ENCODE results near the gene UQCR11. TPM values are rescaled to one million over a fixed set of nuclear protein-coding genes. Genes with fewer than 3 reads are reported as not detected.

Gene UQCR11
- total RNA-seq: 100 to 1,000 TPM; 337 to 359 TPM
- long read RNA-seq, transcript UQCR11-203 (3 exons, 1,324 nt): major isoform, 174 of 184 reads
- long read RNA-seq, partial matches to known transcripts: 1 of 184 reads
- long read RNA-seq, other reads (novel, unspliced or antisense): 6 of 184 reads

- ATAC-seq (peak; percentile 87), DNase-seq (peak; percentile 95 to 96)
- intact Hi-C loops (cut with DNase I, micrococcal nuclease): loop anchor here in 1 of 2 donors (5.0 kb wide), 1 partner anchor 47 kb away; the partner anchor contains the start of gene TCF3
These were observed at the start of gene UQCR11 for GRCh38 chr19:1605236-1606137. UQCR11 (minus strand) TSS chr19:1605462; CDS start chr19:1605409, 53 bp downstream.

GRCh38 chr19:1654178-1654792 lies 49.0 kb upstream of the UQCR11 start:
- ATAC-seq: no peak
- intact Hi-C loops (cut with DNase I, micrococcal nuclease): loop anchor here in 1 of 2 donors (5.0 kb wide), 1 partner anchor 47 kb away; the partner anchor contains the start of gene UQCR11
- no peak for DNase-seq

- ATAC-seq (peak; percentile 12), DNase-seq (no peak)
- intact Hi-C loops (cut with DNase I, micrococcal nuclease): loop anchor here in 1 of 2 donors (5.0 kb wide), 1 partner anchor 46 kb away; the partner anchor contains the start of gene UQCR11
These were observed 48.0 kb upstream of the UQCR11 start for GRCh38 chr19:1653300-1653628.

GRCh38 chr19:1652471-1653299 lies 47.4 kb upstream of the UQCR11 start, which contains the start of gene TCF3:
TCF3 (minus strand) TSS chr19:1652615; CDS start chr19:1650248, 2,367 bp downstream.
- intact Hi-C loops (cut with DNase I, micrococcal nuclease): loop anchor here in 1 of 2 donors (5.0 kb wide), 1 partner anchor 45 kb away; the partner anchor contains the start of gene UQCR11

GRCh38 chr19:1651568-1652291 lies 46.5 kb upstream of the UQCR11 start:
- peak; percentile 31 to 70 for DNase-seq
- intact Hi-C loops (cut with DNase I, micrococcal nuclease): loop anchor here in 1 of 2 donors (5.0 kb wide), 1 partner anchor 44 kb away; the partner anchor contains the start of gene UQCR11
- ATAC-seq: peak; percentile 40

More at GRCh38 chr19:1652471-1653299, 47.4 kb upstream of the UQCR11 start, which contains the start of gene TCF3:
- ATAC-seq (peak; percentile 94), DNase-seq (peak; percentile 97 to 99)

- intact Hi-C loops (cut with DNase I, micrococcal nuclease): loop anchor here in 1 of 2 donors (5.0 kb wide), 1 partner anchor 44 kb away; the partner anchor contains the start of gene UQCR11
- ATAC-seq (no peak), DNase-seq (peak in 1 of 2 donors; percentile 61)
These were observed 45.6 kb upstream of the UQCR11 start for GRCh38 chr19:1650650-1651567.

GRCh38 chr19:1649706-1650649 lies 44.7 kb upstream of the UQCR11 start:
- no peak for ATAC-seq
- intact Hi-C loops (cut with DNase I, micrococcal nuclease): loop anchor here in 1 of 2 donors (5.0 kb wide), 1 partner anchor 43 kb away; the partner anchor contains the start of gene UQCR11

GRCh38 chr19:1648920-1649541 lies 43.8 kb upstream of the UQCR11 start:
- intact Hi-C loops (cut with DNase I, micrococcal nuclease): no loop called here
- no peak for ATAC-seq
- no peak for DNase-seq

More at GRCh38 chr19:1649706-1650649, 44.7 kb upstream of the UQCR11 start:
- DNase-seq: no peak

GRCh38 chr19:1648459-1648849 lies 43.2 kb upstream of the UQCR11 start:
- intact Hi-C loops (cut with DNase I, micrococcal nuclease): no loop called here
- ATAC-seq: no peak
- no peak for DNase-seq

- DNase-seq (no peak), ATAC-seq (no peak)
- intact Hi-C loops (cut with DNase I, micrococcal nuclease): no loop called here
These were observed 42.5 kb upstream of the UQCR11 start for GRCh38 chr19:1647501-1648458.

GRCh38 chr19:1646659-1647453 lies 41.6 kb upstream of the UQCR11 start:
- intact Hi-C loops (cut with DNase I, micrococcal nuclease): no loop called here
- ATAC-seq (no peak), DNase-seq (no peak)

- no peak for ATAC-seq
- intact Hi-C loops (cut with DNase I, micrococcal nuclease): no loop called here
- DNase-seq: no peak
These were observed 40.9 kb upstream of the UQCR11 start for GRCh38 chr19:1646149-1646548.

GRCh38 chr19:1645299-1645698 lies 40.0 kb upstream of the UQCR11 start:
- ATAC-seq (no peak), DNase-seq (no peak)
- intact Hi-C loops (cut with DNase I, micrococcal nuclease): no loop called here
